Posterior cingulate gyrus (tissue), 11 donors: ENCODE results near the gene CEBPA.
"Not testable (repeated sequence)": the region's sequence is repeated elsewhere in the genome, so short reads cannot be mapped to it uniquely, and the experiment has no call there.

Experiments used
- DNase-seq, 10 donors: peaks; one replicate each; pipeline versions ENCODE4 v3.0.0 to v3.0.0-alpha.2; 2020 to 2021; ENCODE audit warnings: mixed read lengths in 3 of 10
- intact Hi-C: fragments of 100-400 bp; cut with DNase I; formaldehyde crosslinking; loops from one replicate; pipeline ENCODE4 v1.15.1; 2023

Gene CEBPA

DNA sequence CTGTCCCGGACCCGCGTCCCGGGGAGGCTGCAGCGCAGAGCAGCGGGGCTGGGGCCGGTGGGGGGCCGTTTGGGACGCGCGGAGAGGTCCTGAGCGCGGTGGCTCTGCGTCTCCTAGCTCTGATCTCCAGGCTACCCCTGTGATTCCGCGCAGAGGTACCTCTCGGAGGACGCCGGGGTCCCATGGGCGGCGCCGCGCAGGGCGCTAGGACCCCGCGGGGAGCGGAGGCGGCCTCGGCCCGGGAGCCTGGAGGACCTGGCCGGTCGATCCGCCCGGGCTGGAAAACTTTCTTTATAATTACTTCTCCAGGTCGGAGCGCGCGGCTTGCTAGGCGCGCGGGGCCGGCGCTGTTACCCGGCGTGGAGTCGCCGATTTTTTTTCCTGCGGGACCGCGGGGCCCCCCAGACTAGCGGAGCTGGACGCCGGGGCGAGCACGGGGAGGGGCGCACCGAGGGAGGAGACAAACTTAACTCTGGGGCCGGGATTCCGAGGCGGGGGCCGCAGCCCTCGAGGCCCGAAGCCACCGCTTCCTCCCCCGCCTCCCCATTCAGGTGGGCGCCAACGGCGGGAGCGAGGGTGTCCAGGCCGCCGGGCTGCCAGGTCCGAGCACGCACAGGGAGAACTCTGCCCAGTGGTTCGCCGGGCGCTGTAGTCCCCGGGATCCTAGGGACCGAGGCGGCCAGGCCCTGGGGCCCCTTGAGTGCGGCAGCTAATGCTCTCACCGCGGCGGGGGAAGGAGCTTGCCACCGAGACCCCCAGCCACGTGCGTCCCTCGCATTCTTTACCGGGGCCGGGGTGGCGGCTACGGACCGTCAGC lies 848 bp upstream of the CEBPA start:
- intact Hi-C loops = loop anchor here (2.0 to 10.0 kb wide), 2 partner anchors 70 to 102 kb away; partner anchors contain the start of gene CEBPG

DNA sequence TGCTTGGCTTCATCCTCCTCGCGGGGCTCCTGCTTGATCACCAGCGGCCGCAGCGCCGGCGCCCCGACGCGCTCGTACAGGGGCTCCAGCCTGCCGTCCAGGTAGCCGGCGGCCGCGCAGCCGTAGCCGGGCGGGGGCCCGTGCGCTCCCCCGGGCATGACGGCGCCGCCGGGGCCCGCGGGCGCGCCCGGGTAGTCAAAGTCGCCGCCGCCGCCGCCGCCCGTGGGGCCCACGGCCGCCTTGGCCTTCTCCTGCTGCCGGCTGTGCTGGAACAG lies 497 bp downstream of the CEBPA start:
- DNase-seq = no peak
- intact Hi-C loops = loop anchor here (2.0 to 10.0 kb wide), 2 partner anchors 71 to 103 kb away; partner anchors contain the start of gene CEBPG

More for the DNA sequence above, 848 bp upstream of the CEBPA start:
- DNase-seq = peak in 4 of 10 donors; percentile 40 to 85 (median 81)

DNA sequence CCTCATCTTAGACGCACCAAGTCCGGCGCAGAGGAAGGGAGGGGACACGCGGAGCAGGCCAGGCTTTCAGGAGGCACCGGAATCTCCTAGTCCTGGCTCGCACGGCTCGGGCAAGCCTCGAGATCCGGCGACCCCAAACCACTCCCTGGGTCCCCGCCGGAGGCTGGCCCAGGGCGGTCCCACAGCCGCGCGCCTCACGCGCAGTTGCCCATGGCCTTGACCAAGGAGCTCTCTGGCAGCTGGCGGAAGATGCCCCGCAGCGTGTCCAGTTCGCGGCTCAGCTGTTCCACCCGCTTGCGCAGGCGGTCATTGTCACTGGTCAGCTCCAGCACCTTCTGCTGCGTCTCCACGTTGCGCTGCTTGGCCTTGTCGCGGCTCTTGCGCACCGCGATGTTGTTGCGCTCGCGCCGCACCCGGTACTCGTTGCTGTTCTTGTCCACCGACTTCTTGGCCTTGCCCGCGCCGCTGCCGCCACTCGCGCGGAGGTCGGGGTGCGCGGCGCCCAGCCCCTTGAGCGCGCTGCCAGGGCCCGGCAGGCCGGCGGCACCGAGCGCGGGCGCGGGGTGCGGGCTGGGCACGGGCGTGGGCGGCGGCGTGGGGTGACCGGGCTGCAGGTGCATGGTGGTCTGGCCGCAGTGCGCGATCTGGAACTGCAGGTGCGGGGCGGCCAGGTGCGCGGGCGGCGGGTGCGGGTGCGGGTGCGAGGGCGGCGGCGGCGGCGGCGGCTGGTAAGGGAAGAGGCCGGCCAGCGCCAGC lies 1.0 kb downstream of the CEBPA start:
- peak in 3 of 10 donors; percentile 75 to 84 (median 76) for DNase-seq
- intact Hi-C loops = loop anchor here (10.0 kb wide), 1 partner anchor 103 kb away; no protein-coding TSS in a partner anchor

- peak in 1 of 10 donors; percentile 65 for DNase-seq
- intact Hi-C loops = loop anchor here (10.0 kb wide), 1 partner anchor 104 kb away; no protein-coding TSS in a partner anchor
These were observed 1.5 kb downstream of the CEBPA start for GRCh38 chr19:33300894-33301143.

- intact Hi-C loops = loop anchor here (10.0 kb wide), 1 partner anchor 105 kb away; no protein-coding TSS in a partner anchor
These were observed 2.1 kb downstream of the CEBPA start for GRCh38 chr19:33300009-33300893.

DNA sequence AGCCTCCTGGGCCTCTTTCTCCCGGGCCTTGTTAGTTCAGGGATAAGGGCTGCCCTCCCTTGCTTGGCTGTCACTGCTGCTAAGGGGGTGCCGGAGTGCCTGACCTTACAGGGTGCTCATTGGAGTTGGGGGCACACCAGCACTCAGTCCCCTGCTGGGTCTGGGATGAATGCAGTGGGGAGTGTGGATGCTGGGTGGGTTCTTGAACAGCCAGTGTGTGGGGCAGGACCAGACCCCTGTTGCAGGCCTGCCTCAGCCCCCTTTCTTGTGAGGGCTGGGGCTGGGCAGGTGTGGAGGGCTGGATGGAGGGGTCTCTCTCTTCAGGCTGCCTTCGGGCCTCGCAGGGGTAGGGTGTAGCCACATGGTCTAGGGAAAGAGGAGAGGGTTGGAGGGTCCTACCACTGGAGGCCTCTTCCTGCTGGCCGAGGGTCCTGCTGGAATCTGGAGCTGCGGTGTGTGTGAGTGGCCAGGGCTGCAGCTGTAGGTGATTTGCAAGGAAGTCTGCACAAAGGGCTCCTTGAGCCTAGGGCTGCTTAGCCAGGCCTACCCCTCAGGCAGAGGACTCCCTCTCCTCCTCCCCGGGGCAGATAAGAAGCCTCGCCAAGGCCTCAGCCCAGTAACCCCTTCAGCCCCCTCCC lies 3.2 kb downstream of the CEBPA start:
- intact Hi-C loops = no loop called here
- DNase-seq = peak in 3 of 10 donors; percentile 42 to 75 (median 59)

More at GRCh38 chr19:33300009-33300893, 2.1 kb downstream of the CEBPA start:
- peak in 3 of 10 donors; percentile 65 to 77 (median 73) for DNase-seq

DNA sequence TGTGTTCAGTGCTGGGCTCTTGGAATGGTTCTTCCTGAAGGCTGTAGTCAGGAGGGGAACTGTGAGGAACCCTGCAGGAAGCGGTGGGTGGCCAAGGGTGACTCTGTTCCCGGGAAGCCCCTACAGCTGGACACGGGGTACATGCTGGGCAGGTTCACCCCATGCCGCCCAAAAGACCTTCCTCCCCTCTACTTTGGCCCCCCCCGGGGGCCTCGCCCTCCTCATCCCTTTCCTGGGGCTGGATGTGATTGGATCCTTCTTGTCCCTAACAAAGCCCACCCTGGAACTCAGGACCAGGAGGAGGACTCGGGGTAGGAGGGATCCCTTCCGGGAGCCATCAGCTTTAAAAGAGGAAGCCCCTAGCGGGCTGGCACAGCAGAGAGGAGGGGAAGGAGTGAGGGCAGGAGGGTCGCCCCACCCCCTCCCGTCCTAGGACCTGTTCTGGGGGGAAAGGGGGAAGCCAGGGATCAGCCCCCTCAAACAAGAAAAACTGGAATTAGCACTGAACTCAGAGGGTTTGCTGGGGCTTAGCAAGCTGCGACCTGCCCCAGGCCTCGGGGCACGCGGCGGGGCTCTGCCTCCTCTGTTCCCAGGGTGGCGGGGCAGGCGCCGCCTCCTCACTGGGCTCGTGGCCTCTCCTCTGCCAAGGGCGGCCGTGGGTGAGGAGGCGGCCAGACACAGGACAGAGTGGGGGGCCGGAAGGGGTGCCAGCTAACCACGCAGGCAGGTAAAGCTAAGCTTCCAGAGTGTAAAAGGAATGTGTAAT lies 4.0 kb downstream of the CEBPA start:
- intact Hi-C loops = no loop called here
- DNase-seq = peak in 3 of 10 donors; percentile 63 to 82 (median 79)

DNA sequence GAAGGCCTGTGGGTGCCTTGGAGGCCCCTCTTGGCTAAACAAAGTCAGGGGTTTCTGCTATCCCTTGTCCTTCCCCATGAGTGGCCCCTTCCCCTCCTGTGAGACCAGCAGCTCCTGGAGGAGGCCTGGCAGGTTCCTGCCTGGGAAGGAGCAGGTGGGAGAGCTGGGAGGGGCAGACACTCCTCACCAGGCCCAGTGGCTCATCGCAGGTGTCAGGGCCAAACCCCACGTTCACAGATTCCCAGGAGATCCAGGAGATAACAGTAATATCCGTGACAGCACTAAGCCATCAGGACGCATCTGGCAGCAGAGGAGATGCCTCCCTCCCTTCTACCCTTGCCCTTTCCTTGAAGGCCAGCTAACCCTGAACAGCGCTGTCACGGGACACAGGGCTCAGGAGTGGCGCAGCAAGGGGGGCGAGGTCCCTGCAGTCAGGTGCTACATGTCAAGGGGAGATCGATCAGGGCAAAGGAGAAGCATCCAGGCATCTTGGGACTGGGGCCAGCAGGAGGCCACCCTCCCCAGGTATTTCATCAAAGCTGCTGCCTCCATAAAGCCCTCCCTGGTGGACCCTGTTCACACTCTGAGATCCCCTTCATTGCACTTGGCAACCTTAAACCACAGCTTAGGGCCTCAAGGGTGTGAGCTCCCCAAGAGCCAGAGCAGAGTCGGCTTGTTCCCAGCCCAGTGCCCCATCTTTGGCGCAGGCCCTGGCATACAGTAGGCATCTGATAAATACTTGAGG lies 4.8 kb downstream of the CEBPA start:
- intact Hi-C loops = no loop called here
- DNase-seq = peak in 3 of 10 donors; percentile 49 to 72 (median 65)

GRCh38 chr19:33296488-33296971 lies 5.8 kb downstream of the CEBPA start:
- intact Hi-C loops = no loop called here
- peak in 4 of 10 donors; percentile 4 to 81 (median 53) for DNase-seq

DNA sequence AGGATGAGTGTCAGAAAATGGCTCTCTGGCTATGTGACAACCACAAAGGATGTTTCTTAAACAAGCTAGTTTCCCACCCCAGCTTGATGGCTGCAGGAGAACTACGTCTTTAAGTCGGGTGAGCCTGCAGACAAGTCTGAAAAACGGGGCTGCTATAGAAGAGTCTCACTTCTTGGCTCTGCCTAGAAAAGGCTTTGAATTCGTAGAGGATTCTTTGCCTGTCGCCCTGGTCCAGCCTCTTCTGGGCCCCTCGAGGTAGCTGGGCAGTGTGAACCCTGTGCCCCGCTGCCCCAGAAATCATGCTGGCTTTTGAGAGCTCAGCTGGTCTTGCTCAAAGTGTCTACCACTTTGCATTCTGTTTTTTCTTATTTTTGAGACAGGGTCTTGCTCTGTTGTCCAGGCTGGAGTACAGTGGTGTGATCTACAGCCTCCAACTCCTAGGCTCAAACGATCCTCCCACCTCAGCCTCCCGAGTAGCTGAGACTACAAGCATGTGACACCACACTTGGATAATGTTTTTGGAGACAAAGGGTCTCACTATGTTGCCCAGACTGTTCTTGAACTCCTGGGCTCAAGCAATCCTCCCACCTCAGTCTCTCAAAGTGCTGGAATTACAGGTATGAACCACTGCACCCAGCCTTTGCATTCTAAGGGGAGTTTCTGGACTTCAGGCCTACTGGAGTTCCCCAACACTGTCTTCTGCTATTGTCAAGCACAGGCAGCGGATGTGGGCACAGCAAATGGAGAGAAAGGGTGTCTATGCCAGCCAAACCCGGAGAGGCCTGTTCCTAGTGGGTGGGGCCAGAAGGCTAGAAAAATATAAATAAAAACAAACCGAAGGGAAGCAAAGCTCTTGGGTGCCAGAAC lies 6.5 kb downstream of the CEBPA start:
- intact Hi-C loops = no loop called here
- DNase-seq = peak in 4 of 10 donors; percentile 12 to 79 (median 22)

GRCh38 chr19:33295046-33295445 lies 7.3 kb downstream of the CEBPA start:
- DNase-seq = peak in 3 of 10 donors; percentile 17 to 51 (median 48)
- intact Hi-C loops = not testable (repeated sequence)

DNA sequence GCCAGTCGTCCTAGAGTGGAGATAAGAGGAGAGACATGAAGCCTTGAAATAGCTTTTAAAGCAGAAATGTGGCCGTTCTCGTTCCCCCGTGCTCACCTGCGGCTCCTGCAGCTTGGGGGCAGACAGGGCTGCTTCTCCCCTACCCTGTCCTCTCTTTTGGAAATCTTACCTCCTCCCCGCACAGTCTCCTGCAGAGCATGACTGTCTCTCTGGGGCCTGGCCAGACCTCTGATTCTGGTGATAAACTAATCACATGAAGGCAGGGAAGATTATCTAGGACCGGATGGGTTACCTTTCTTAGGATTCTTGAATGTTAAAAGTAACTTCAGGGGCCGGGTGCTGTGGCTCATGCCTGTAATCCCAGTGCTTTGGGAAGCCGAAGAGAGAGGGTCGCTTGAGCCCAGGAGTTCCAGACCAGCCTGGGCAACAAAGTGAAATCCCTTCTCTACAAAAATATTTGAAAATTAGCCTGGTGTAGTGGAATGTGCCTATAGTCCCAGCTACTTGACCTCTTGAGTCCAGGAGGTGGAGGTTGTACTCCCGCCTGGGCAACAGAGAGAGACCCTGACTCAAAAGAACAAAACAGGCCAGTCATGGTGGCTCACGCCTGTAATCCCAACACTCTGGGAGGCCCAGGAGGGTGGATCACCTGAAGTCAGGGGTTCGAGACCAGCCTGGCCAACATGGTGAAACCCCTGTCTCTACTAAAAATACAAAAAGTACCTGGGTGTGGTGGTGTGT lies 8.1 kb downstream of the CEBPA start:
- intact Hi-C loops = no loop called here
- DNase-seq = peak in 3 of 10 donors; percentile 1 to 56 (median 46)

- intact Hi-C loops = no loop called here
- peak in 4 of 10 donors; percentile 23 to 79 (median 49) for DNase-seq
These were observed 8.9 kb downstream of the CEBPA start for GRCh38 chr19:33293255-33294057.

DNA sequence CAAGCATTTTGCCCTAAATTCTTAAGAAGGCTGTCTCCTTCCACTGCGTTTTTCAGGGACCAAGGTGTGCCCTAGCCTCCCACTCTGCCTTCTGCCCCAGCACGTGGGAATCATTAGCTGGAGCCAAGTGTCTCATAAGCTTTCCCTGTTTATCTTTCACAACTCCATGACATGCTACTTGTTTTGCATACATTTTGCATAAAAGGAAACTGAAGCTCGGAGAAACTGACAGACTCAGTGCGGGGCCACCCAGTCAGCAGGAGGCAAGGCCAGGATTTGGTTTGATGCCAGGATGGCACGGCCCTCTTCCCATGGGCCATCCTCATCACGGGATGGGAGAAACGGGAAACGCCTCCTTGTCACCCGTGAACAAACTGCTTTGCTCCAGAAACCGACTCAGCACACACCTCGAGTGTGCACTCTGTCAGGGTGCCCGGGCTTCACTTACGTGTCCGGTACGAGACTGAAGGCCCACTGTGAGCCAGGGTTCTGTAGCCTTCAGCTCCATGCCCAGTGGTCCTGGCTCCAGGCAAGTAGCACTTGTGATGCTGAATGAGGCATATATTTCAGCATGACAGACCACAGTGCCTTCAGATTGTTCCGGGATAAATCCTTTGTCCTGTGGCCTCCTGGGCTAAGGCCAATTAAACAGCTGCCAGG lies 9.6 kb downstream of the CEBPA start:
- peak in 4 of 10 donors; percentile 13 to 81 (median 70) for DNase-seq
- intact Hi-C loops = no loop called here
